ENCODE data around the gene FGD2. TPM values are rescaled to one million over a fixed set of nuclear protein-coding genes. Genes with fewer than 3 reads are reported as not detected.

The FGD2 gene
- total RNA-seq, 1 donor from 2014 or later = not detected

- Mint-ChIP-seq H3K27me3 (ENCODE audit: low read depth) (no peaks in the 10 kb centered on the region), H3K4me1 (no peaks in the 10 kb centered on the region), H3K27ac (no peak overlapping the region), H3K36me3 (no peaks in the 10 kb centered on the region), H3K4me3 (no peak overlapping the region), H3K9me3 (peaks cover 7% of the 10 kb centered on the region)
- DNase-seq (ENCODE audit: low spot score in 2 of 2, unreplicated experiment in 2 of 2) = no peak
- TF ChIP-seq CTCF (IDR thresholded peaks at IDR 0.05; ENCODE audit: unreplicated experiment) = no peak
These were observed 26.8 kb downstream of the FGD2 start for GRCh38 chr6:37032239-37032638.

- H3K27me3 Mint-ChIP-seq (ENCODE audit: low read depth) = no peaks in the 10 kb centered on the region
- no peaks in the 10 kb centered on the region for H3K36me3 Mint-ChIP-seq
- peaks cover 7% of the 10 kb centered on the region for H3K9me3 Mint-ChIP-seq
- H3K27ac Mint-ChIP-seq = no peak overlapping the region
- H3K4me1 Mint-ChIP-seq = peaks cover 1% of the 10 kb centered on the region
- no peak for TF ChIP-seq CTCF (IDR thresholded peaks at IDR 0.05; ENCODE audit: unreplicated experiment)
- DNase-seq (ENCODE audit: low spot score in 2 of 2, unreplicated experiment in 2 of 2) = no peak
- H3K4me3 Mint-ChIP-seq = no peak overlapping the region
These were observed 27.8 kb downstream of the FGD2 start for GRCh38 chr6:37033255-37033654.

- H3K4me3 Mint-ChIP-seq = no peak overlapping the region
- H3K27me3 Mint-ChIP-seq (ENCODE audit: low read depth) = no peaks in the 10 kb centered on the region
- H3K36me3 Mint-ChIP-seq = no peaks in the 10 kb centered on the region
- H3K4me1 Mint-ChIP-seq = peaks cover 8% of the 10 kb centered on the region
- H3K9me3 Mint-ChIP-seq = peaks cover 7% of the 10 kb centered on the region
- no peak for TF ChIP-seq CTCF (IDR thresholded peaks at IDR 0.05; ENCODE audit: unreplicated experiment)
- no peak for DNase-seq (ENCODE audit: low spot score in 2 of 2, unreplicated experiment in 2 of 2)
- H3K27ac Mint-ChIP-seq = no peak overlapping the region
These were observed 28.7 kb downstream of the FGD2 start for GRCh38 chr6:37033819-37034795.

- H3K36me3 Mint-ChIP-seq = no peaks in the 10 kb centered on the region
- H3K9me3 Mint-ChIP-seq = no peaks in the 10 kb centered on the region
- no peaks in the 10 kb centered on the region for H3K27me3 Mint-ChIP-seq (ENCODE audit: low read depth)
- DNase-seq (ENCODE audit: low spot score in 2 of 2, unreplicated experiment in 2 of 2) = no peak
- TF ChIP-seq CTCF (IDR thresholded peaks at IDR 0.05; ENCODE audit: unreplicated experiment) = no peak
- peaks cover 8% of the 10 kb centered on the region for H3K4me1 Mint-ChIP-seq
- no peak overlapping the region for H3K4me3 Mint-ChIP-seq
- H3K27ac Mint-ChIP-seq = no peak overlapping the region
These were observed 30.7 kb downstream of the FGD2 start for GRCh38 chr6:37036146-37036545.

GRCh38 chr6:37038292-37039198 lies 33.1 kb downstream of the FGD2 start:
- no peak for DNase-seq (ENCODE audit: low spot score in 2 of 2, unreplicated experiment in 2 of 2)
- peak overlapping the region; percentile 49 for H3K27ac Mint-ChIP-seq
- peaks cover 8% of the 10 kb centered on the region for H3K4me1 Mint-ChIP-seq
- no peaks in the 10 kb centered on the region for H3K36me3 Mint-ChIP-seq
- no peak for TF ChIP-seq CTCF (IDR thresholded peaks at IDR 0.05; ENCODE audit: unreplicated experiment)
- H3K9me3 Mint-ChIP-seq = peaks cover 3% of the 10 kb centered on the region
- H3K27me3 Mint-ChIP-seq (ENCODE audit: low read depth) = no peaks in the 10 kb centered on the region
- no peak overlapping the region for H3K4me3 Mint-ChIP-seq
